Measurements from ENCODE around the gene ARHGAP1.
"Not testable (repeated sequence)": the region's sequence is repeated elsewhere in the genome, so short reads cannot be mapped to it uniquely, and the experiment has no call there.

Gene ARHGAP1

DNA sequence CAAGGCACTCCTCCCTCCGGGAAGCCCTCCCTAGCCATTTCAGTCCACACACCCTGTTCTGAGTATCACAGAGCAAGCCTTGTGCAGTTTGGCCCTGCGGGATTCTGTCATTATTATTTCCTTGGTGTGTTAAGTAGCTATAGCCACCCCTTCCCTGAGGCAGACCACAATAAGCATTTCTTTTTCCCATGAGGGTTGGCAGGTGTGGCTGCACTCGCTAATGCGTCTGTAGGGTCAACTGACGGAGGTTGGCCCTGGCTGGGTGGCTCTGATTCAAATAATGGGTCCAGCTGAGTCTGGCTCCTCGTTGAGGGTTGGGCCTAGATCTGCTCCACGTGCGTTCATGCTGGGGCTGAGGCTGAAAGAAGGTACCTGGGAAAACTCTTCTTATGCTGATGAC lies 23.7 kb upstream of the ARHGAP1 start:
- DNase-seq (ENCODE audit: low read depth in 3 of 3, low spot score in 1 of 3): no peak

DNA sequence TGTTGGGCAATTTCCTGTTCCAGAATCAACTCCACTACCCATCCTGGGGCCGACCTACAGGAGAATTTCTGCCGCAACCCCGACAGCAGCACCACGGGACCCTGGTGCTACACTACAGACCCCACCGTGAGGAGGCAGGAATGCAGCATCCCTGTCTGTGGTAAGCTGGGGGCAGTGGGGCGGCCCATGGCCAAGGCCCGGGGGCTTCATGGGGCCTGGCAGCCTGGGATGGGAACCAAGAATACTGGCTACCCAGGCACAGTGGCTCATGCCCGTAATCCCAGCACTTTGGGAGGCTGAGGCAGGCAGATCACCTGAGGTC lies 22.9 kb upstream of the ARHGAP1 start:
- no peak for DNase-seq (ENCODE audit: low read depth in 3 of 3, low spot score in 1 of 3)

DNA sequence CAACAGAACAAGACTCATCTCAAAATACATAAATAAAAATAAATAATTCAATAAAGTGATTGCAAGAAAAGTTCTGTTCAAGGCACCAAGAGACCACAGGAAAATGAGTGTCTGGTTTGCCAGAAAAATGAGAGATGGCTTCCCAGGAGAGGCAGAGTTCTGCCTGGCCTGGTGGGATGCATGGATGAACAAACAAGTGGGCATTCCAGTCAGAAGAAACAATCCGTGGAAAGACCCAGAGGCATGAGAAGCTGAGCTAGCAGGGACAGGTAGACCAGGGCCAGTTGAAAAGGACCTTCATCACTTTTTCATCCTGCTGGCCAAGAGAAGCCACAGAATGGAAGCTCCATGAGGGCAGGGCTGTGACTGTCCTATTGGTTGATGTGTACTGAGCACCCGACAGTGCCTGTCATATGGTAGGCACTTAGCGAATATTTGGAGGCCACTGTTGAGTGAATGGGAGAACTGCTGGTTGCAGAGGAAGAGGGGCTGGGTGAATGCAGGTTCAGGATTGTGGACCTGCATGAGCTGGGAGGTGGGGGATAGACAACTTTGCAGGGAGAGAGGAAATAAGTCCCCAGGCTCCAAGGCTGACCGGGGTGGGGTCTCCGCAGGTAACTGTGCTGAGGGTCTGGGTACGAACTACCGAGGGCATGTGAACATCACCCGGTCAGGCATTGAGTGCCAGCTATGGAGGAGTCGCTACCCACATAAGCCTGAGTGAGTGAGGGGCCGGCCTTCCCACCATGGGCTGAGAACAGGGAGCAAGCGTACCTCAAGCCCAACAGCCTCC lies 22.3 kb upstream of the ARHGAP1 start:
- DNase-seq (ENCODE audit: low read depth in 3 of 3, low spot score in 1 of 3): no peak

DNA sequence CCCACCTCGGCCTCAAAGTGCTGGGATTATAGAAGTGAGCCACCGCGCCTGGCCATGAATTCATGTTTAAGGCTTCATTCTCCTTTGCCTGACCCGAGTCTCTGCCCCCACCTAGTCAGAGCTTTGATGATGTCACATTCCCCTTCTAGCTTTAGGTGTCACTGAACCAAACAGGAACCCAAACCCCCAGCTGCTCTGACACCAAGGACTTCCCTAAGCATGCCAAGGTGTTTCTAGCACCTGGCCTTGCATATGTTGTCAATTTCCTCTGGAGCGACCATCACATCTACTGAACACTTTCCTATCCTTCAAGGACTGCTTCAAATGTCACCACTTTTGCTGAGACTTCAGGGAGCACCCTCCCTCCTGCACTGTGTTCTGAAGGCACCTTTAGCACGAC lies 20.9 kb upstream of the ARHGAP1 start:
- no peak for DNase-seq (ENCODE audit: low read depth in 3 of 3, low spot score in 1 of 3)

DNA sequence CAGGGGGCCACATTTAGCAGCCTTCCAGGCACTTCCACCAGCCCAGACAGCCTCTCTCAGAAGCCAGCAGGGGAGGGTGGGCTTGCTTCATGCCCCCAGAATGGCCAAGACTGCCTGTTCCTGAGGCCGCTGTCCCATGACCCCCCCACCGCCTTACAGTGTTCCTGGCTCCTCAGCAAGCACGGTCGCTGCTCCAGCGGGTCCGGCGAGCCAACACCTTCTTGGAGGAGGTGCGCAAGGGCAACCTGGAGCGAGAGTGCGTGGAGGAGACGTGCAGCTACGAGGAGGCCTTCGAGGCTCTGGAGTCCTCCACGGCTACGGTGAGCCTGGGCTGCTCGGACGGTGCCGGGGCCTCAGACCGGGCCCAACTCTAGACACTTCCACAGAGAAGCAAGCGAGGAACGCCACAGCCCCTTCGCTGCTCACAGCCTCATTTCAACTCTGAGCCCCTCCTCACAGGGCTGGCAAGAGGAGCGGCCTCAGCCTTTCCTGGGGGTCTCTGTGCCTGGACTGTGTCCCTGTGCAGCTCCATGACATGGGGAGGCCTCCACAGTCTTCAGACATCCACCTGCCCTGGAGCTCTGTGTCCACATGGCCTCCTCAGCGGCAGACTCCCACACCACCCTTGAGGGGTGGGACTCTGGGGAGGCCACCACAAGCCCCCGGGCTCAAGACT lies 19.3 kb upstream of the ARHGAP1 start:
- DNase-seq (ENCODE audit: low read depth in 3 of 3, low spot score in 1 of 3): no peak

DNA sequence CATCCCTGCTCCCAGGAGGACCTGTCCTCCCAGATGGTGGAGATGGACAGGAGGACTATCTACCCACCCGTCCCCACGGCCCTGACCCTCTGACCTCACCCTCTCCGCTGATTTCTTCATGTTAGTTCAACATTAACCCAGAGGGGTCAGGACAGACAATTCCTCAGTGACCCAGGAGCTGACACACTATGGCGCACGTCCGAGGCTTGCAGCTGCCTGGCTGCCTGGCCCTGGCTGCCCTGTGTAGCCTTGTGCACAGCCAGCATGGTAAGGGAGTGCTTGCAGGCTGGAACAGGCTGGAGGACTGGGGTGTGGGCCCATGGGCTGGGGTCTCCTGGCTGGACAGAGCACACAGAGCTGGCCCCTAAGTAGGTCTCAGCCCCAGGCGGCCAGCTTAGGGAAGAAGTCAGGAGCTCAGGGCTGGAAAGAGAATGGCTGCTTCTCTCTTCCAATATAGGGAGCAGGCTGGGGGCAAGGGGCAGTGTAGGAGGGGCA lies 18.7 kb upstream of the ARHGAP1 start, which contains the start of gene F2:
F2 (plus strand) TSS at position 166 of the 495 bp plus-strand sequence; CDS start at position 189, 23 bp downstream.
- no peak for DNase-seq (ENCODE audit: low read depth in 3 of 3, low spot score in 1 of 3)

DNA sequence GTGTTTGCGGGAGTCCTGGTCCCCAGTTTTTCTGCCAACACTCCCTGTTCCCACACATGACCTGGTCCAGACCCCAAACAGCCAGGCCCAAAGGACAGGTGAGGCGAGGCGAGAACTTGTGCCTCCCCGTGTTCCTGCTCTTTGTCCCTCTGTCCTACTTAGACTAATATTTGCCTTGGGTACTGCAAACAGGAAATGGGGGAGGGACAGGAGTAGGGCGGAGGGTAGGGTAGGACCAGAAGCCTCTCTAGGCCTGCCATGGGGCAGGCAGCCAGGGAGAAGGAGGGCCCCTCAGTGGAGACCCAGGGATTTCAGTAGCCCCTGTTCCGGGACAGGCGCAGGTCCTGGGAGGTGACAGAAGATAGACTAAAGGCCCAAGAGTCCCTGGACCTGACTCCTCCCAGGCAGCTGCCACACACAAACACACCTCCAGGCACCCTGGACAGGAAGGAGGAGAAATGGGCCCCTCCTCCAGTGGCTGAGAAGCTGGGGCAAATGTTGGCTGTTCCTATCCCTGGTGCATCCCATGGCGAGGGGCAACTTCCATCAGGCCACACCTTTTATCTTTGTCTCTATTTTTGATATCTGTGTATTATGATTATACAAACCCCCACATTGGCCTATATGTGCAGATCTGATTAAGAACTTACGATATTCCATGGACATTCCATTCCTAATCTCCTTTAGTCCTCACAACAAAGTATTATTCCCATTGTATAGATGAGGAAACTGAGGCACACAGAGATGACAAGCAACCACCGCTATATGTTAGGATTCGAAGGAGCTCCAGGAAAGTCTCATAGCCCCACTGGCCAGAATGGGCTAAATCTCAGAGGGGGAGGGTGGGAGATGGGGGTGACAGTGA lies 18.0 kb upstream of the ARHGAP1 start:
- no peak for DNase-seq (ENCODE audit: low read depth in 3 of 3, low spot score in 1 of 3)

DNA sequence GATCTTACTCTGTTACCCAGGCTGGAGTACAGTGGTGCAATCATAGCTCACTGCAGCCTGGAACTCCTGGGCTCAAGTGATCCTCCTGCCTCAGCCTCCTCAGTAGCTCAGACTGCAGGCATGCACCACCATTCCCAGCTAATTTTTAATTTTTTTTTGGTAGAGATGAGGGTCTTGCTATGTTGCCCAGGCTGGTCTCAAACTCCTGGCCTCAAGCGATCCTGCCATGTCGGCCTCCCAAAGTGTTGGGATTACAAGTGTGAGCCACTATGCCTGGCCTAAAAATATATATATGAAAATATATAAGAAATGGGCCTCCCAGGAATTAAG lies 17.4 kb upstream of the ARHGAP1 start:
- DNase-seq (ENCODE audit: low read depth in 3 of 3, low spot score in 1 of 3): not testable (repeated sequence)

DNA sequence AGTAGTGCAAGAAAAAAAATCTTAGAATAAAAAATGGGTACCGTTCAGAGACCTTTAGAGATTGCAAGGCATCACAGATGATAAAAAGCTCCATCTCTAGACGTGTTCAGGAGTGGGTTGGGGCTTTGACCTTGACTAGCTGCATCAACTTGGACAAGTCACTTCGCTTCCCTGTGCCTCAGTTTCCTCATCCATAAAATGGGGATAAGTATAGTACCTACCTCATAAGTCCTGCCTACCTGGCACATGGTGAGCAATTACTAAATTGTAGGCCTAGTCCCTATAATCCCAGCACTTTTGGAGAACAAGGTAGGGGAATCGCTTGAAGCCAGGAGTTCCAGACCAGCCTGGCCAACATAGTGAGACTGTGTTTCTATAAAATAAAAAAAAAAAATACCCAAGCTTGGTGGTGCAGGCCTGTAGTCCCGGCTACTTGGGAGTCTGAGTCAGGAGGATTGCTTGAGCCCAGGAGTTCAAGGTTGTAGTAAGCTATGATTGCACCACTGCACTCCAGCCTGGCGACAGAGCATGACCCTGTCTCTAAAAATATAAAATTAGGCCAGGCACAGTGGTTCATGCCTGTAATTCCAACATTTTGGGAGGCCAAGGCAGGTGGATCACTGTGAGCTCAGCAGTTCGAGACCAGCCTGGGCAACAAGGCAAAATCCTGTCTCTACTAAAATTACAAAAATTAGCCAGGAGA lies 12.6 kb upstream of the ARHGAP1 start:
- DNase-seq (ENCODE audit: low read depth in 3 of 3, low spot score in 1 of 3): no peak

DNA sequence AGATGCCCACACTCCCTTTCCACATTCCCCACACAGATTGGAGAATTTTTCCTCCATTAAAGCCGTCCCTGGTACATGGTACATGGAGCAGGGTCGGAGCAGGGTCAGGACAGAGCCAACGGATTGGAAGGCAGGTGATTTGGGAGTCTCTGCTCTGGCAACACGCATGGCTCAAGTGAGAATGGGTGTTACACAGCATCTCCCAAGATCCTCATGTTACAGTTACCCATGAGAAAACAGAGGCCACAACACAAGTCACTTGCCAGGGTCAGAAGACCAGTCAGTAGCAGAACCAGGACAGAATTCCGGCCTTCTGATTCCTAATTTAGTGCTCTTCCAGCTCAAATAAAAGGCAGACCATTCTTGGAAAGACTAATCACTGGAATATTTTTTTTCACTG lies 10.9 kb upstream of the ARHGAP1 start:
- no peak for DNase-seq (ENCODE audit: low read depth in 3 of 3, low spot score in 1 of 3)

DNA sequence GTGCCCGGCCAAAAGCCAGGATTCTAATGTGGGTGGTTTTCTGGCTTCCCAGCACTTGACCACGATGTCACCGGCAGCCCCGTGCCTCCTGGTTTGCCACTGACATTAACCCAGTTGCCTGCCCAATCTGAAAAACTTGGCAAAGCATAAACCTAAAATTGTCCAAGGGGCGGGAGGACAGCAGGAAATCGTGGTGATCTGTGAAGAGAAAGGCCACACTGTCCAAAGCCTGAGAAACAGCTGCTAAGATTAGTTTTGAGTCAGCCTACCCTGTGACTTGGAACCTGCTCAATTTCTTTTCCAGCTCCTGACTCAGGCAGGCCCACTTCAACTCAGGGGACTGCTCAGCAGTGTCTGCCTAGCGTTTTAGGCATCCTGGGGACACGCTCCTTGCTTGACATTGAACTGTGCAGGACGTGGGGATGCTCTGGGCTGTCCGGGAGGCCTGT lies 10.4 kb upstream of the ARHGAP1 start:
- DNase-seq (ENCODE audit: low read depth in 3 of 3, low spot score in 1 of 3): no peak

DNA sequence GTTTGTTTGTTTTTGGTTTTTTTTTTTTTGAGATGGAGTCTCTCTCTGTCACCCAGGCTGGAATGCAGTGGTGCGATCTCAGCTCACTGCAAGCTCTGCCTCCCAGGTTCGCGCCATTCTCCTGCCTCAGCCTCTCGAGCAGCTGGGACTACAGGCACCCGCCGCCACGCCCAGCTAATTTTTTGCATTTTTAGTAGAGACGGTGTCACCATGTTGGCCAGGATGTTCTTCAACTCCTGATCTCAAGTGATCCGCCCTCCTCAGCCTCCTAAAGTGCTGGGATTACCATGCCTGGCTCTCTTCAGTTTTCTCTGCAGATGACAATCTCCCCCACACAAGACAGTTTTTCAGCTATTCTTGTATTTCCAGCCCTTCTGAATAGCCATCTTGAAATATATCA lies 8.9 kb upstream of the ARHGAP1 start:
- not testable (repeated sequence) for DNase-seq (ENCODE audit: low read depth in 3 of 3, low spot score in 1 of 3)

DNA sequence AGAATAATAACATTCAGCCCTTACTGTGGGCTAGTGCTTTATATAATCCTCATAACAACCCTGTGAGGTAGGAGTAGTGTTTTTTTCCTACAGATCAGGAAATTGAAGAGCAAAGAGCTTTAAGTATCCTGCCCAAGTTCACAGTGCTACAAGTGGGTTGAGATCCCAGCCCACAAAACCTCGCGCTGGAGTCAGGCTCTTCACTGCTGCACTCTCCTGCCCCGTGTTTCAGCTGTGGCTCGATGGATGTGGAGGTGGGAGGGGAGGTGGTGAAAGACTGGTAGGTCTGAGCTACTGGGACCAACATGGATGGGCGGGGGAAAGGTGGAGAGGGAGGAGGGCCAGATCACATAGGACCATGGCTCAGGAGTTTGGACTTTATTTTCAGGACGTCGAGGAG lies 6.5 kb upstream of the ARHGAP1 start:
- DNase-seq (ENCODE audit: low read depth in 3 of 3, low spot score in 1 of 3): no peak

DNA sequence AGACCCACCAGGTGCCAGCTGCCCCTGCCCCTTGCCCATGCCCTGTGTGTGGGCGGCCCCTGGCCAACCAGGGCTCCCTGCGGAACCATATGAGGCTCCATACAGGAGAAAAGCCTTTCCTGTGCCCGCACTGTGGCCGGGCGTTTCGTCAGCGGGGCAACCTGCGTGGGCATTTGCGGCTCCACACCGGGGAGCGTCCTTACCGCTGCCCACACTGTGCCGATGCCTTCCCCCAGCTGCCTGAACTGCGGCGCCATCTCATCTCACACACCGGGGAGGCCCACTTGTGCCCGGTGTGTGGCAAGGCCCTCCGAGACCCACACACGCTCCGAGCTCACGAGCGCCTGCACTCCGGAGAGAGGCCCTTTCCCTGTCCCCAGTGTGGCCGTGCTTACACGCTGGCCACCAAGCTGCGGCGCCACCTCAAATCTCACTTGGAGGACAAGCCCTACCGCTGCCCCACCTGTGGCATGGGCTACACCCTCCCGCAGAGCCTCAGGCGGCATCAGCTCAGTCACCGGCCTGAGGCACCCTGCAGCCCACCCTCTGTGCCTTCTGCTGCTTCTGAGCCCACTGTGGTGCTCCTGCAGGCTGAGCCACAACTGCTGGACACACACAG lies 4.8 kb upstream of the ARHGAP1 start:
- no peak for DNase-seq (ENCODE audit: low read depth in 3 of 3, low spot score in 1 of 3)

DNA sequence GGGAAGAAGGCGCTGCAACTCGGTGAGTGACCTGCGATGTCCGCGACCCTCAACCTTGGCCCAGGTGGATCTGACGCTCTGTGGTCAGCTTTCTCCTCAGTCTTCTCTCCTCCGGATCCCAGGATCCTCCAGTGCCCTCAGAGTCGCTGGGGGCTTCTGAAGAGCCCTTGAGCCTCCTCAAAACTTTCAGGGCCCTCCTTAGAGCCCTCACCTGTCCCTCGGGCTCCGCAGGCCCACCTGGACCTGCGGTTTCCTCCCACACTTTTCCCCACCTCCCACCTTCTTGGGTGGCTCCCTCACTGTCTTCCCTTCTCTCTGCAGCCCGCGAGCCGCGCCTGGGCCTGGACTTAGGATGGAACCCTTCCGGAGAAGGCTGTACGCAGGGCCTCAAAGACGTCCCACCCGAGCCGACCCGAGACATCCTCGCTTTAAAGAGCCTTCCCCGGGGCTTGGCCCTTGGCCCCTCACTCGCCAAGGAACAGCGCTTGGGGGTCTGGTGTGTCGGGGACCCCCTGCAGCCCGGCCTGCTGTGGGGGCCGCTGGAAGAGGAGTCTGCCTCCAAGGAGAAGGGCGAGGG lies 747 bp upstream of the ARHGAP1 start:
- DNase-seq (ENCODE audit: low read depth in 3 of 3, low spot score in 1 of 3): no peak

DNA sequence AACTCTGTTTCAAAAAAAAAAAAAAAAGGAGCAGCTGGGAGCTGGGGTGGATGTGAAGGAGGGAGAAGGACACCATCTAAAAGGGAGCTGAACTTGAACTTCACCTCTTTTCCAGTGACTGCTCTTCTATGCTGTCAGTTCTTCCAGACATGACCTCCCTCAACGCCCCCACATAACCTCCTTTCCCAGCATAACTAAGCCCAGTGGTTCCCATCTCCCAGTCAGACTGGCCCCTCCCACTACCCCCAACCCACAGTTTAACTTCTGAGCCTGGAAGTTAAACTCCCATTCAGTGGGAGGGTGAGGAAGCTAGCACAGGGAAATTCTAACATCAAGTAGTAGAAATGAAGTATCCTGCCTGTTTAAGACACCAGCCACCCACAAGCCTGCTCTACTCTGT lies 1.8 kb downstream of the ARHGAP1 start:
- DNase-seq (ENCODE audit: low read depth in 3 of 3, low spot score in 1 of 3): no peak

DNA sequence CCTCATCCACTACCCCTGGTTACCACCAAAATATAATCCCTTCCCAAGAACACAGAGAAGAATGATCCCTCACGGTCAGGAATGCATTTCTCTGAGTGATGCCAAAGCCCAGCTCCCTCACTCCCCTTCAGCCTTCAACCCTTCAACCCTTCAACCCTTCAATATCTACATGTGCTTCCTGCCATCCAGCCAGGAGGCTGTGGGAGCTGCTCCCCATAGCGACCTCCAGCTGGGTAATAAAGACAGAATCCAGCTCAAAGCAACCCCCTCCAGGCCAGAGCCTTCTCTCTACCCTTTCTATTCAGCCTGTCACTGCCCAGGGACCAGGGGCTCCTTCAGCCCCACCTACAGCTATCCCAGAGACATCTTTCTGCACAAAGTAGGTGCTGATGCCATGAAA lies 2.7 kb downstream of the ARHGAP1 start:
- DNase-seq (ENCODE audit: low read depth in 3 of 3, low spot score in 1 of 3): no peak

DNA sequence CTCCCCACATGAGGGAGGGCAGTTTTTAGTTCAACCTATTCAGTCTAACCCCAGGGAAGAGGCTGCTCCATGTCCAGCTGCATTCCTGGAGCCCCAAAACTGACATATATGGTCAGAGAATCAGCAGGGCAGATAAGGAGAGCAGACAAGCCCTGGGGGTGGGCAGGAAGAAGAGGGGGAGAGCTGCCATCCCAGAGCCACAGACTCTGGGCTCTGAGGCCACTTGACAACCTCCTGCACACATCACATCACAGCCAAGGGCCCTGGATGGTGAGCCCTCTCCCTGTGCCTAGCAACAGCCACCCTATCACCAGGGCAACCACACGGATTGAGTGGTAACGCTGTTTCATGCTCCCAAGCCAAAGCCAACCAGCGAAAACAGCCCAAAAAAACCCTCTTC lies 3.1 kb downstream of the ARHGAP1 start:
- DNase-seq (ENCODE audit: low read depth in 3 of 3, low spot score in 1 of 3): no peak

DNA sequence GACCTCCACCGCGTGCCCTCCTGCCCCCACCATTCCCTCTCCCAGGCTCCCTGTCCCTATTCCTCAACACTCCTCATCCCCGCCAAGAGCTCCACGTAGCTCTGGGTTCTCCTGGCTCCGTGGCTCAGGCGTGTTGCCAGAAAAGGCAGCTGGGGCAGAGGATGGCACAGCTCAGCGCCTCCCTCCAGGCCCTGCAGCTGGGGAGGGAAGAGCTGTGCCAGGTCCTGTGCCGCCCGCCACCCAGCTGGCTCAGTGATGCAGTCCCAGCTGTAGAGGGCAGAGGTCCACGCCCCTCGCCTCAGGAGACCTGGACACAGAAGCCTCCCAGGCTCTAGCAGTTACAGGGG lies 4.2 kb downstream of the ARHGAP1 start:
- DNase-seq (ENCODE audit: low read depth in 3 of 3, low spot score in 1 of 3): no peak

DNA sequence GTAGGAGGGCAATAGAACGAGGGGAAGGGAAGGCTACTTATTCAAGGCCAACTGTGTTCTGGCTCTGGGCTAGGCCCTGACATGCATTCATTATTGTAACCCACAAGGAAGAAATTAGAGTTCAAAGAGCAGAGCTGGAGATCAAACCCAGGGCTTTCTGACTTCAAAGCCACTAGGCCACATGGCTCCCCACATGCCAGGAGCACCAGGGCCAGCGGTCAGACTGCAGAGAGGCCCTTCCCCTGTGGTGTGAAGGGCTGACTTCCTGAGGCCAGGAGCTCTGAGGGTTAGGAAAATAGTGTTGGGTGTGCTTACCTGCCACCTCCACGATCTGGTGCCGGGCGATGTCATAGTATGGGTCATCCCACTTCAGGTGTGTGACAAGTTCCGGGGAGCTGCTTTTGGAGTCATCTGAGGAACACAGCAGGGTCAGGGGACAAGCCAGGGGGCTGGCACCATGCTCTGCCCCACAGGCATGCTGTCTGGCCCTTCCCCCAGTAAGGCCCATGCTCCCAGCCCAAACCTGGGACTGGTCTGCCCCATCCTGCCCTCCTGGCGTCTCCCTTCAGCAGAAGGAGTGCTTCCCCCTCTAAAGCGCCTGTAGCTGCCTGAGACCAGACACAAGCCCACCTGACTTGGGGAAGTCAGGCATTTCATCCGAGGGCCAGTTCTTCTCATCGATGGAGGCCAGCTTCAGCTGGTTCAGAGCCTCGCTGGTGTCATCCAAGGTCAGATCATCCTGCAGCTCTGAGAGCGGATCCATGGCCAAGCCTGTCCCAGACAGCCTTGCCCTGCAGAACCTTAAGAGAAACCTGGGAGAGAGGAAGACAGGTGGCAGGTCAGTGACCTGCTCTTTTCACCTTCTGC lies 4.8 kb downstream of the ARHGAP1 start:
- no peak for DNase-seq (ENCODE audit: low read depth in 3 of 3, low spot score in 1 of 3)

Data from stimulated activated CD4-positive, alpha-beta T cell treated with anti-CD3 and anti-CD28 coated beads, TNF-alpha, amount 100 ng/mL, for 1 hour (primary cell).